Uterus (tissue), 2 donors: ENCODE measurements around the gene LMBR1L.

Experiments used
- CTCF ChIP-seq, 4 experiments: fragments of 200-600 bp in 2 of 4; fragments of 450-650 bp in 2 of 4; sonication (generic) in 2 of 4; IDR thresholded peaks; one replicate each; pipeline ENCODE4 v1.5.1; 2016 to 2019; ENCODE audit warnings: antibody characterized with exemption in 4 of 4, mild to moderate bottlenecking in 2 of 4, moderate library complexity in 1 of 4
- POLR2A ChIP-seq, 2 donors: fragments of 450-650 bp; IDR thresholded peaks; one replicate each; pipeline ENCODE4 v1.6.1; 2016; ENCODE audit warnings: antibody characterized with exemption in 2 of 2, mild to moderate bottlenecking in 1 of 2, moderate library complexity in 1 of 2

DNA sequence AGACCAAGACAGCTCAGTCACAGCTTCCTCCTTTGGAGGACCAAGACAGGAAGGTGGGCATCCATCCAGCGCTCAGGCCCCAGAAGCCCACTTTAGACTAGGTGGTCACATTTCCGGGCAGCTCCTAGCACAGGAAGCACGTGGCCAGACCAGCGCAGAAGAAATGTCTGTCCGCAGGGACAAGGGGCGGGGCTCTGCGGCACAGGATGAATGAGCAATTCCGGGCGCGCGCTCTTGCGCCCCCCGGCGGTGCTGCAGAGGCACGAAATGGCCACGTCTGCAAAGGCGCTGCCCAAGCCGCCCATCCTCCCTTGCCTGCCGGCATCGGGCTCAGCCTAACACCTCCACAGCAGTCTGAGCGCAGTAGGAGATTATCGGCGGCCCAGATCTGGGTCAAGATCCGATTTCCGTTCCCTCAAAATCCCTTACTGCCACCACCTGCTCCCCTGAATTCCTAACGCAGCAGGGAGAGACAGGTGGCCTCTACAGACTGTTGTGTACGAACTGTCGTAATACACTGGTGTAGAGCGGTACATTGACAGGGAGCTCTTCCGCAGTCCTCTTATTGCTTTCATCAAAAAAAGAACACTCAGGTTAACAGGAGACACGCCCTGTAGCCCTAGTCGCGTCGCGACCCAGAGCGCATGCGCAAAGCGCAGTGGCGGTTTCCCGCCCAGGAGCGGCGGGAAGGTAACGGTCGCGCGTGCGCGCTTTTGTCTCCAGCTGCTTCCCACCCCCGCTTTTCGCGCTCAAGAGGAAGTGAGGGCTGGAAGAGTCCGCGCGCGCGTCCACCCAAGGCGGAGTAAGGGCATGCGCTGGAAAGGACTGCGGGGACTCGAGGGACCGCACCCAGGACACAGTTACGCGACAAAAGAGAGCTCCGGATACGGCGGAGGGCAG is 19.8 kb upstream of the LMBR1L start:
- TF ChIP-seq CTCF (IDR thresholded peaks at IDR 0.05) (peak; percentile 80 to 92 (median 89)), POLR2A (IDR thresholded peaks at IDR 0.05) (peak; percentile 47 to 79)
